SK-N-SH treated with all-trans-retinoic acid at 6 μM for 48 hours (cell line): ENCODE measurements around the gene PAX5.

Experiments used
- ATAC-seq: fragments of 200-7000 bp; cut with Tn5 transposase; 3 replicates; pipeline ENCODE4 v1.9.1; 2020; ENCODE audit warnings: mild to moderate bottlenecking, moderate library complexity
- ARNTL ChIP-seq: fragments of 450-650 bp; formaldehyde crosslinking; IDR thresholded peaks from 2 replicates; pipeline ENCODE4 v1.5.0; 2020; ENCODE audit warnings: low read depth, mild to moderate bottlenecking, moderate library complexity, borderline replicate concordance
- BACH2 ChIP-seq: fragments of 250-450 bp; sonication (Bioruptor Pico); IDR thresholded peaks from 2 replicates; pipeline ENCODE4 v1.9.0; 2021; ENCODE audit warnings: mild to moderate bottlenecking, borderline replicate concordance
- ESRRG ChIP-seq: fragments of 250-450 bp; sonication (Bioruptor Pico); IDR thresholded peaks from 2 replicates; pipeline ENCODE4 v1.6.1; 2021; ENCODE audit warnings: mild to moderate bottlenecking
- GLIS3 ChIP-seq: fragments of 250-450 bp; sonication (Bioruptor Pico); IDR thresholded peaks from 2 replicates; pipeline ENCODE4 v1.5.0; 2020; ENCODE audit warnings: mild to moderate bottlenecking, moderate library complexity
- ISL1 ChIP-seq: fragments of 250-450 bp; sonication (Bioruptor Pico); IDR thresholded peaks from 2 replicates; pipeline ENCODE4 v2.1.2; 2022; ENCODE audit warnings: mild to moderate bottlenecking, moderate library complexity
- OSR1 ChIP-seq: fragments of 250-450 bp; sonication (Bioruptor Pico); IDR thresholded peaks from 2 replicates; pipeline ENCODE4 v1.8.0; 2022; ENCODE audit warnings: moderate library complexity, mild to moderate bottlenecking, inconsistent platforms
- PPARA ChIP-seq: fragments of 250-450 bp; sonication (Bioruptor Pico); IDR thresholded peaks from 2 replicates; pipeline ENCODE4 v1.5.0; 2020; ENCODE audit warnings: mild to moderate bottlenecking, borderline replicate concordance
- RARB ChIP-seq: fragments of 250-450 bp; sonication (Bioruptor Pico); IDR thresholded peaks from 2 replicates; pipeline ENCODE4 v1.8.0; 2021; ENCODE audit warnings: mild to moderate bottlenecking, moderate library complexity
- SNAI2 ChIP-seq: fragments of 250-450 bp; sonication (Bioruptor Pico); IDR thresholded peaks from 2 replicates; pipeline ENCODE4 v1.5.0; 2020; ENCODE audit warnings: mild to moderate bottlenecking, moderate library complexity
- TCF4 ChIP-seq: fragments of 250-450 bp; sonication (Bioruptor Pico); IDR thresholded peaks from 2 replicates; pipeline ENCODE4 v1.8.0; 2021; ENCODE audit warnings: mild to moderate bottlenecking, moderate library complexity, borderline replicate concordance
- TOX ChIP-seq: fragments of 250-450 bp; sonication (Bioruptor Pico); IDR thresholded peaks from 2 replicates; pipeline ENCODE4 v1.8.0; 2021; ENCODE audit warnings: mild to moderate bottlenecking, moderate library complexity, borderline replicate concordance
- ZC3H10 ChIP-seq: fragments of 250-450 bp; sonication (Bioruptor Pico); IDR thresholded peaks from 2 replicates; pipeline ENCODE4 v1.5.1; 2021; ENCODE audit warnings: mild to moderate bottlenecking, moderate library complexity
- ZFP30 ChIP-seq: fragments of 450-650 bp; formaldehyde crosslinking; IDR thresholded peaks from 2 replicates; pipeline ENCODE4 v1.5.0; 2022; ENCODE audit warnings: mild to moderate bottlenecking, moderate library complexity
- ZNF565 ChIP-seq: fragments of 450-650 bp; formaldehyde crosslinking; conservative IDR thresholded peaks from 2 replicates; pipeline ENCODE4 v1.5.0; 2020; ENCODE audit warnings: low read depth, mild to moderate bottlenecking, moderate library complexity
- ZNF8 ChIP-seq: fragments of 450-650 bp; formaldehyde crosslinking; IDR thresholded peaks from 2 replicates; pipeline ENCODE4 v1.5.0; 2020; ENCODE audit warnings: mild to moderate bottlenecking, moderate library complexity
- TF ChIP-seq, protein P1 (sequence below): fragments of 250-450 bp; sonication (Bioruptor Pico); IDR thresholded peaks from 2 replicates; pipeline ENCODE4 v1.8.0; 2020; ENCODE audit warnings: mild to moderate bottlenecking, moderate library complexity, borderline replicate concordance
- TF ChIP-seq, protein P2 (sequence below): fragments of 250-450 bp; sonication (Bioruptor Pico); IDR thresholded peaks from 2 replicates; pipeline ENCODE4 v1.5.0; 2020; ENCODE audit warnings: mild to moderate bottlenecking, moderate library complexity
- TF ChIP-seq, protein P3 (sequence below): fragments of 250-450 bp; sonication (Bioruptor Pico); IDR thresholded peaks from 2 replicates; pipeline ENCODE4 v1.5.1; 2020; ENCODE audit warnings: low read depth, mild to moderate bottlenecking, moderate library complexity
- TF ChIP-seq, protein P4 (sequence below): fragments of 250-450 bp; sonication (Bioruptor Pico); IDR thresholded peaks from 2 replicates; pipeline ENCODE4 v1.8.0; 2021; ENCODE audit warnings: low read depth, mild to moderate bottlenecking, moderate library complexity, borderline replicate concordance

Gene PAX5

DNA sequence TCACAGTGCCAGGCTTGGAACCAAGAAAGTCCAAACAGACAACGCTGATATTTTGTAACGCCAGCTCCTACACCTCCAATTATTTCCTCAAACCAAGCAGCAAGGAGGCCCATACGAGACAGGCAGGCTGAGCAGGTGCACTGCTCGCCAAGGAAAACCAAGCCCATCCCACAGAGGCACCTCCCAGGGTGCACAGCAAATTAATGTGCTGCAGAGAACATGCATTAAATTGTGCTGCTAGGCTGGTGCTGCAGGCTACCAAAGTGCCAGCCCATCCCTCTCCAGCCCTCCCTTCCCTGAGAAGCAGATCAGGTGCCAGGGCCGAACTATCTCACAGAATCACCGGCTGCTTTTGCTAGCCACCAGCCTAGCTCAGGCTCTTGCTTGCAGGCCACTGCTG, 137.8 kb downstream of the PAX5 start:
- TF ChIP-seq TCF4 (CRISPR knock-in tag) (no peak), ISL1 (no peak), ZNF8 (CRISPR knock-in tag) (no peak), ZC3H10 (CRISPR knock-in tag) (no peak)
- TF ChIP-seq, protein P1, sequence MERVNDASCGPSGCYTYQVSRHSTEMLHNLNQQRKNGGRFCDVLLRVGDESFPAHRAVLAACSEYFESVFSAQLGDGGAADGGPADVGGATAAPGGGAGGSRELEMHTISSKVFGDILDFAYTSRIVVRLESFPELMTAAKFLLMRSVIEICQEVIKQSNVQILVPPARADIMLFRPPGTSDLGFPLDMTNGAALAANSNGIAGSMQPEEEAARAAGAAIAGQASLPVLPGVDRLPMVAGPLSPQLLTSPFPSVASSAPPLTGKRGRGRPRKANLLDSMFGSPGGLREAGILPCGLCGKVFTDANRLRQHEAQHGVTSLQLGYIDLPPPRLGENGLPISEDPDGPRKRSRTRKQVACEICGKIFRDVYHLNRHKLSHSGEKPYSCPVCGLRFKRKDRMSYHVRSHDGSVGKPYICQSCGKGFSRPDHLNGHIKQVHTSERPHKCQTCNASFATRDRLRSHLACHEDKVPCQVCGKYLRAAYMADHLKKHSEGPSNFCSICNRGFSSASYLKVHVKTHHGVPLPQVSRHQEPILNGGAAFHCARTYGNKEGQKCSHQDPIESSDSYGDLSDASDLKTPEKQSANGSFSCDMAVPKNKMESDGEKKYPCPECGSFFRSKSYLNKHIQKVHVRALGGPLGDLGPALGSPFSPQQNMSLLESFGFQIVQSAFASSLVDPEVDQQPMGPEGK (CRISPR knock-in tag): no peak
- no peak for ATAC-seq

DNA sequence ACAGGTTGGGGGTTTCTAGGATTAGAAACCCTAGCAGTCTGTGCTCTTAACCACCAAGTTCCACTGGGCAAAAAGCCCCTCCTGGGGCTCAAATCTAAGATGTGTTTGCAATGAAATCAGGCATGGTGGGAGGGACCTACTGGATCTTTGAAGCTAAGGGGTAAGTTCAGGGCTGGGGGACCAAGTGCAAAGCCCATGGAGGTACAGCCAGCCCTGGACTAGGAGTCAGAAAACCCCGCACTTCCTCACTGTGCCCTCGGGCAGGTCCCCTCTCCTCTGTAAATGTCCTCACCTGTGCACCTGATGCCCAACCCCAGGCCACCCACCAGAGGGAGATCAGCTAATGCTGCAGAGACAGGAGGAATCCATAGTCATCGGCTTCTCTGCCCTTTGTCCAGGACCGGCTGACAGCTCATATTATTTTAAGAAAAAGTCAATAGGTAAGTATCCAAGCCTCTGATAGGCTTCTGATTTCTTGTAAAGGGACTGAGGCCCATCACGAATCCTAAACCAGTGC, 138.3 kb downstream of the PAX5 start:
- ATAC-seq: no peak
- TF ChIP-seq ARNTL (CRISPR knock-in tag) (no peak), RARB (CRISPR knock-in tag) (no peak), SNAI2 (no peak), PPARA (CRISPR knock-in tag) (no peak), GLIS3 (no peak), OSR1 (no peak)
- TF ChIP-seq, protein P2, sequence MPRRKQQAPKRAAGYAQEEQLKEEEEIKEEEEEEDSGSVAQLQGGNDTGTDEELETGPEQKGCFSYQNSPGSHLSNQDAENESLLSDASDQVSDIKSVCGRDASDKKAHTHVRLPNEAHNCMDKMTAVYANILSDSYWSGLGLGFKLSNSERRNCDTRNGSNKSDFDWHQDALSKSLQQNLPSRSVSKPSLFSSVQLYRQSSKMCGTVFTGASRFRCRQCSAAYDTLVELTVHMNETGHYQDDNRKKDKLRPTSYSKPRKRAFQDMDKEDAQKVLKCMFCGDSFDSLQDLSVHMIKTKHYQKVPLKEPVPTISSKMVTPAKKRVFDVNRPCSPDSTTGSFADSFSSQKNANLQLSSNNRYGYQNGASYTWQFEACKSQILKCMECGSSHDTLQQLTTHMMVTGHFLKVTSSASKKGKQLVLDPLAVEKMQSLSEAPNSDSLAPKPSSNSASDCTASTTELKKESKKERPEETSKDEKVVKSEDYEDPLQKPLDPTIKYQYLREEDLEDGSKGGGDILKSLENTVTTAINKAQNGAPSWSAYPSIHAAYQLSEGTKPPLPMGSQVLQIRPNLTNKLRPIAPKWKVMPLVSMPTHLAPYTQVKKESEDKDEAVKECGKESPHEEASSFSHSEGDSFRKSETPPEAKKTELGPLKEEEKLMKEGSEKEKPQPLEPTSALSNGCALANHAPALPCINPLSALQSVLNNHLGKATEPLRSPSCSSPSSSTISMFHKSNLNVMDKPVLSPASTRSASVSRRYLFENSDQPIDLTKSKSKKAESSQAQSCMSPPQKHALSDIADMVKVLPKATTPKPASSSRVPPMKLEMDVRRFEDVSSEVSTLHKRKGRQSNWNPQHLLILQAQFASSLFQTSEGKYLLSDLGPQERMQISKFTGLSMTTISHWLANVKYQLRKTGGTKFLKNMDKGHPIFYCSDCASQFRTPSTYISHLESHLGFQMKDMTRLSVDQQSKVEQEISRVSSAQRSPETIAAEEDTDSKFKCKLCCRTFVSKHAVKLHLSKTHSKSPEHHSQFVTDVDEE (CRISPR knock-in tag): no peak
- TF ChIP-seq, protein P3, sequence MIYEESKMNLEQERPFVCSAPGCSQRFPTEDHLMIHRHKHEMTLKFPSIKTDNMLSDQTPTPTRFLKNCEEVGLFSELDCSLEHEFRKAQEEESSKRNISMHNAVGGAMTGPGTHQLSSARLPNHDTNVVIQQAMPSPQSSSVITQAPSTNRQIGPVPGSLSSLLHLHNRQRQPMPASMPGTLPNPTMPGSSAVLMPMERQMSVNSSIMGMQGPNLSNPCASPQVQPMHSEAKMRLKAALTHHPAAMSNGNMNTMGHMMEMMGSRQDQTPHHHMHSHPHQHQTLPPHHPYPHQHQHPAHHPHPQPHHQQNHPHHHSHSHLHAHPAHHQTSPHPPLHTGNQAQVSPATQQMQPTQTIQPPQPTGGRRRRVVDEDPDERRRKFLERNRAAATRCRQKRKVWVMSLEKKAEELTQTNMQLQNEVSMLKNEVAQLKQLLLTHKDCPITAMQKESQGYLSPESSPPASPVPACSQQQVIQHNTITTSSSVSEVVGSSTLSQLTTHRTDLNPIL (CRISPR knock-in tag): no peak

DNA sequence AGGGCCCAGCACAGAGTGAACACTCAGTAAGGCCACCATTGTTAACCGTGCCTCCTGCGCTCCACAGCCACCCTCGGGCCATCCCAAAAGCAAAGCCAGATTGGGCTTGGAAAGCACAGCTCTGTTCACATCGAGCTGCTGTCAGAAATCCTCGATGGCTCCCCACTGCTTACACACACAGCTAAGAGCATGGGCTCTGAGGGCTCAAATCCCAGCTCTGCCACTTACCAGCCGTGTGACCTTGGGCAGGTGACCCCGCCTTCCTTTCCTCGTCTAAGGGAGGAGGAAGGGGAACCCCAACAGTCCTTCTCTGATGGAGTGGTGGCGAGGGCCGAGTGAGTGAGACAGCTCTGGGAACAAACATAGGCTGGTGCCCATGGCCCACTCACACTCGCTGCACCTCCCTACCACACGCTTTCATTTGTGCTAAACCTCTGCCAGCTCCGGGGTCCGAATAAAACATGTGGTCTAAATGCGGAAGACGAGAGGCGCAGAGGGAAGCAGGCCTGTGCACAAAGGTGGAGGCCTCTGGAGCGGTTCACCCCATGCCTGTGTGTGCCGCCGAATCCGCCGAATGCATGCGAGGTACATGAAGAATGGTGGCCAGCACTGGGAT, 139.3 kb downstream of the PAX5 start:
- TF ChIP-seq PPARA (CRISPR knock-in tag): no peak
- TF ChIP-seq, protein P4, sequence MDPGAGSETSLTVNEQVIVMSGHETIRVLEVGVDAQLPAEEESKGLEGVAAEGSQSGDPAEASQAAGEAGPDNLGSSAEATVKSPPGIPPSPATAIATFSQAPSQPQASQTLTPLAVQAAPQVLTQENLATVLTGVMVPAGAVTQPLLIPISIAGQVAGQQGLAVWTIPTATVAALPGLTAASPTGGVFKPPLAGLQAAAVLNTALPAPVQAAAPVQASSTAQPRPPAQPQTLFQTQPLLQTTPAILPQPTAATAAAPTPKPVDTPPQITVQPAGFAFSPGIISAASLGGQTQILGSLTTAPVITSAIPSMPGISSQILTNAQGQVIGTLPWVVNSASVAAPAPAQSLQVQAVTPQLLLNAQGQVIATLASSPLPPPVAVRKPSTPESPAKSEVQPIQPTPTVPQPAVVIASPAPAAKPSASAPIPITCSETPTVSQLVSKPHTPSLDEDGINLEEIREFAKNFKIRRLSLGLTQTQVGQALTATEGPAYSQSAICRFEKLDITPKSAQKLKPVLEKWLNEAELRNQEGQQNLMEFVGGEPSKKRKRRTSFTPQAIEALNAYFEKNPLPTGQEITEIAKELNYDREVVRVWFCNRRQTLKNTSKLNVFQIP: no peak
- TF ChIP-seq TOX (CRISPR knock-in tag): no peak
- TF ChIP-seq, protein P1 (CRISPR knock-in tag): no peak
- TF ChIP-seq, protein P3 (CRISPR knock-in tag): no peak
- TF ChIP-seq ZFP30 (CRISPR knock-in tag): no peak
- TF ChIP-seq ZNF565 (CRISPR knock-in tag): no peak
- TF ChIP-seq, protein P2 (CRISPR knock-in tag): no peak
- no peak for TF ChIP-seq BACH2 (CRISPR knock-in tag)
- TF ChIP-seq ARNTL (CRISPR knock-in tag): no peak
- no peak for TF ChIP-seq ZC3H10 (CRISPR knock-in tag)
- no peak for TF ChIP-seq TCF4 (CRISPR knock-in tag)
- TF ChIP-seq ESRRG (CRISPR knock-in tag): no peak
- TF ChIP-seq, all 23 proteins: peak for 0
- ATAC-seq: no peak
